HepG2 (cell line): ENCODE data around the gene SNIP1. TPM values are rescaled to one million over a fixed set of nuclear protein-coding genes. Genes with fewer than 3 reads are reported as not detected.
A peak's percentile ranks its signal among the peaks of the same experiment; 100 is the strongest.
"Not testable (repeated sequence)": the region's sequence is repeated elsewhere in the genome, so short reads cannot be mapped to it uniquely, and the experiment has no call there.

Source experiments
- HNF4A ChIP-seq: sonication (generic); formaldehyde crosslinking; IDR thresholded peaks from 2 replicates; pipeline ENCODE4 v1.4.0; 2020; ENCODE audit warnings: missing genetic modification reagents
- MEIS2 ChIP-seq: sonication (generic); formaldehyde crosslinking; IDR thresholded peaks from 2 replicates; pipeline ENCODE4 v1.9.0; 2021; ENCODE audit warnings: mild to moderate bottlenecking, missing genetic modification reagents
- NR2F2 ChIP-seq: IDR thresholded peaks from 2 replicates; pipeline ENCODE4 v1.6.1; 2012; ENCODE audit warnings: low read depth, inconsistent platforms, borderline replicate concordance
- SOX13 ChIP-seq, 3 experiments: fragments of 450-650 bp in 1 of 3; sonication (generic) in 1 of 3; formaldehyde crosslinking in 1 of 3; IDR thresholded peaks in 2 of 3; conservative IDR thresholded peaks in 1 of 3; 2 replicates each; pipeline versions ENCODE4 v1.5.0 to v1.6.1; 2016 to 2020; ENCODE audit warnings: antibody characterized with exemption in 1 of 3, mild to moderate bottlenecking in 1 of 3, missing compliant biosample characterization in 1 of 3, missing genetic modification reagents in 1 of 3, moderate library complexity in 1 of 3
- YEATS4 ChIP-seq: sonication (generic); formaldehyde crosslinking; IDR thresholded peaks from 2 replicates; pipeline ENCODE4 v1.4.0; 2020; ENCODE audit warnings: missing genetic modification reagents, borderline replicate concordance
- ZMYM2 ChIP-seq: sonication (generic); formaldehyde crosslinking; IDR thresholded peaks from 2 replicates; pipeline ENCODE4 v1.8.0; 2022; ENCODE audit warnings: mild to moderate bottlenecking, missing genetic modification reagents
- ZMYM3 ChIP-seq: sonication (generic); formaldehyde crosslinking; IDR thresholded peaks from 2 replicates; pipeline ENCODE4 v1.5.1; 2020; ENCODE audit warnings: mild to moderate bottlenecking, missing genetic modification reagents
- ZNF350 ChIP-seq: sonication (generic); formaldehyde crosslinking; IDR thresholded peaks from 2 replicates; pipeline ENCODE4 v1.4.0; 2020; ENCODE audit warnings: mild to moderate bottlenecking, low read depth, missing genetic modification reagents, borderline replicate concordance
- ZNF644 ChIP-seq: IDR thresholded peaks from 2 replicates; pipeline ENCODE4 v1.6.1; 2016; ENCODE audit warnings: low read depth
- ZNF746 ChIP-seq: sonication (generic); formaldehyde crosslinking; IDR thresholded peaks from 2 replicates; pipeline ENCODE4 v1.8.0; 2022; ENCODE audit warnings: mild to moderate bottlenecking, missing genetic modification reagents
- polyA plus RNA-seq, 8 experiments: library from polyadenylated mRNA; depleted of rRNA in 3 of 8; stranded (reverse) in 7 of 8; unstranded in 1 of 8; fragments of >200 nt; fragmentation: Illumina TruSeq in 4 of 8; extraction: Trizol in 4 of 8; gene quantifications; 2 replicates each; pipeline versions ENCODE4 v1.2.1 to v1.2.3, GENCODE V29; 2011 to 2016; ENCODE audit warnings: low read depth in 4 of 8, missing spikeins in 1 of 8, mixed read lengths in 1 of 8; ENCODE audit not compliant: insufficient read depth in 1 of 8
- total RNA-seq, 5 experiments: library from RNA; depleted of rRNA; stranded (reverse); fragments of >200 nt; fragmentation: Illumina TruSeq; extraction: Trizol; gene quantifications; 2 replicates each; pipeline ENCODE4 v1.2.3, GENCODE V29; 2016; ENCODE audit warnings: low read depth in 1 of 5
- TF ChIP-seq, protein P1 (sequence below): sonication (generic); formaldehyde crosslinking; IDR thresholded peaks from 2 replicates; pipeline ENCODE4 v1.5.0; 2020; ENCODE audit warnings: mild to moderate bottlenecking, missing genetic modification reagents, borderline replicate concordance

SNIP1 gene
- total and polyA plus RNA-seq, 2 of the 13 experiments (the other 11 are each of a cell fraction or from before 2014, with no cell fraction given): 5.5 to 11.2 TPM

GRCh38 chr1:37532418-37533156 lies 21.5 kb downstream of the SNIP1 start (continued):
- TF ChIP-seq, protein P1, sequence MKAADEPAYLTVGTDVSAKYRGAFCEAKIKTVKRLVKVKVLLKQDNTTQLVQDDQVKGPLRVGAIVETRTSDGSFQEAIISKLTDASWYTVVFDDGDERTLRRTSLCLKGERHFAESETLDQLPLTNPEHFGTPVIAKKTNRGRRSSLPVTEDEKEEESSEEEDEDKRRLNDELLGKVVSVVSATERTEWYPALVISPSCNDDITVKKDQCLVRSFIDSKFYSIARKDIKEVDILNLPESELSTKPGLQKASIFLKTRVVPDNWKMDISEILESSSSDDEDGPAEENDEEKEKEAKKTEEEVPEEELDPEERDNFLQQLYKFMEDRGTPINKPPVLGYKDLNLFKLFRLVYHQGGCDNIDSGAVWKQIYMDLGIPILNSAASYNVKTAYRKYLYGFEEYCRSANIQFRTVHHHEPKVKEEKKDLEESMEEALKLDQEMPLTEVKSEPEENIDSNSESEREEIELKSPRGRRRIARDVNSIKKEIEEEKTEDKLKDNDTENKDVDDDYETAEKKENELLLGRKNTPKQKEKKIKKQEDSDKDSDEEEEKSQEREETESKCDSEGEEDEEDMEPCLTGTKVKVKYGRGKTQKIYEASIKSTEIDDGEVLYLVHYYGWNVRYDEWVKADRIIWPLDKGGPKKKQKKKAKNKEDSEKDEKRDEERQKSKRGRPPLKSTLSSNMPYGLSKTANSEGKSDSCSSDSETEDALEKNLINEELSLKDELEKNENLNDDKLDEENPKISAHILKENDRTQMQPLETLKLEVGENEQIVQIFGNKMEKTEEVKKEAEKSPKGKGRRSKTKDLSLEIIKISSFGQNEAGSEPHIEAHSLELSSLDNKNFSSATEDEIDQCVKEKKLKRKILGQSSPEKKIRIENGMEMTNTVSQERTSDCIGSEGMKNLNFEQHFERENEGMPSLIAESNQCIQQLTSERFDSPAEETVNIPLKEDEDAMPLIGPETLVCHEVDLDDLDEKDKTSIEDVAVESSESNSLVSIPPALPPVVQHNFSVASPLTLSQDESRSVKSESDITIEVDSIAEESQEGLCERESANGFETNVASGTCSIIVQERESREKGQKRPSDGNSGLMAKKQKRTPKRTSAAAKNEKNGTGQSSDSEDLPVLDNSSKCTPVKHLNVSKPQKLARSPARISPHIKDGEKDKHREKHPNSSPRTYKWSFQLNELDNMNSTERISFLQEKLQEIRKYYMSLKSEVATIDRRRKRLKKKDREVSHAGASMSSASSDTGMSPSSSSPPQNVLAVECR (CRISPR knock-in tag): peak; percentile 48; the same call in 1 of the 2 replicates
- peak; percentile 65; the same call in 1 of the 2 replicates for TF ChIP-seq HNF4A (CRISPR knock-in tag)
- TF ChIP-seq ZMYM3: peak; percentile 96
- peak; percentile 82 for TF ChIP-seq MEIS2
- TF ChIP-seq ZNF350 (CRISPR knock-in tag): peak; percentile 56; the same call in 1 of the 2 replicates
- peak; percentile 98 for TF ChIP-seq ZMYM2 (CRISPR knock-in tag)
- peak; percentile 42; the same call in 1 of the 2 replicates for TF ChIP-seq ZNF746 (CRISPR knock-in tag)
- TF ChIP-seq ZNF644 (CRISPR knock-in tag): peak; percentile 69
- TF ChIP-seq NR2F2: 0 out of 2 replicates have a peak, but pooled peaks have one; percentile 50
- not testable (repeated sequence) for TF ChIP-seq SOX13 (IDR thresholded peaks at IDR 0.05)
- TF ChIP-seq SOX13 (CRISPR knock-in tag; conservative IDR thresholded peaks at IDR 0.05 in 1 of 2, IDR thresholded peaks at IDR 0.05 in 1 of 2): peak in 1 of 2 experiments; percentile 52; a peak in 1 of 4 replicates
- 0 out of 2 replicates have a peak, but pooled peaks have one; percentile 29 for TF ChIP-seq YEATS4 (CRISPR knock-in tag)
